HCT116 (cell line): Measurements from ENCODE around the gene DHX40. TPM values are rescaled to one million over a fixed set of nuclear protein-coding genes. Genes with fewer than 3 reads are reported as not detected.
A peak's percentile ranks its signal among the peaks of the same experiment; 100 is the strongest.

ENCODE experiments used
- ATAC-seq: fragments of 200-7000 bp; cut with Tn5 transposase; 2 replicates; pipeline ENCODE4 v1.9.1; 2020; ENCODE audit warnings: mild to moderate bottlenecking, moderate library complexity
- BruUV-seq: library from RNA; stranded (reverse); fragments of 400-500 nt; replicated peaks from 2 replicates; lab custom pipeline; 2021; lab: Mats Ljungman, UMichigan
- CTCF ChIA-PET: fragments of 300-600 bp; sonication (Branson Sonifier 250); formaldehyde crosslinking; loops from one replicate; lab custom pipeline; 2021; ENCODE audit warnings: antibody characterized with exemption; lab: Charles Lee
- POLR2A ChIA-PET: fragments of 300-600, 350-600 bp; sonication (Branson Sonifier 250); formaldehyde crosslinking; loops from one replicate; lab custom pipeline; 2021; ENCODE audit warnings: antibody characterized with exemption; lab: Charles Lee
- RAD21 ChIA-PET, 2 experiments: fragments of 300-600 bp; sonication (Branson Sonifier 250); formaldehyde crosslinking; loops; one replicate each; lab custom pipeline; 2023; ENCODE audit warnings: low total read pairs in 2 of 2; ENCODE audit not compliant: uncharacterized antibody in 2 of 2, unreplicated experiment in 2 of 2, low non-redundant PET in 1 of 2; lab: Charles Lee
- DNase-seq: peaks from one replicate; pipeline ENCODE4 v3.0.0-alpha.2; 2010; ENCODE audit warnings: low read depth, low spot score
- H2AFZ ChIP-seq: fragments of 200-600 bp; shearing (Covaris generic), sonication (generic); 2 replicates; pipeline ENCODE4 v1.6.1; 2017; ENCODE audit warnings: low read depth, mixed run types, mixed read lengths, antibody characterized with exemption, low read length; ENCODE audit not compliant: poor library complexity, severe bottlenecking
- H3K27ac ChIP-seq: 2 replicates; pipeline ENCODE4 v1.5.1; 2012; ENCODE audit warnings: low read depth, low read length
- H3K27me3 ChIP-seq: fragments of 200-600 bp; sonication (generic); 2 replicates; pipeline ENCODE4 v1.6.1; 2016; ENCODE audit warnings: mixed run types, low read length, mixed read lengths; ENCODE audit not compliant: insufficient read depth
- H3K36me3 ChIP-seq, 2 experiments: fragments of 200-500 bp in 1 of 2; fragments of 200-600 bp in 1 of 2; sonication (Bioruptor generic) in 1 of 2; sonication (generic) in 1 of 2; 2 replicates each; pipeline versions ENCODE4 v1.5.1 to v1.6.1; 2014 to 2016; ENCODE audit warnings: low read length in 2 of 2, inconsistent platforms in 1 of 2, mixed read lengths in 1 of 2, mixed run types in 1 of 2; ENCODE audit not compliant: insufficient read depth in 2 of 2, control insufficient read depth in 1 of 2
- H3K4me1 ChIP-seq, 2 experiments: fragments of 200-600 bp in 1 of 2; sonication (generic) in 1 of 2; 2 replicates each; pipeline versions ENCODE4 v1.5.1 to v1.6.1; 2012 to 2017; ENCODE audit warnings: low read length in 2 of 2, inconsistent platforms in 1 of 2, mild to moderate bottlenecking in 1 of 2, mixed read lengths in 1 of 2, mixed run types in 1 of 2, moderate library complexity in 1 of 2; ENCODE audit not compliant: insufficient read depth in 2 of 2, control insufficient read depth in 1 of 2
- H3K4me2 ChIP-seq: fragments of 200-600 bp; sonication (generic); 2 replicates; pipeline ENCODE4 v1.6.1; 2017; ENCODE audit warnings: mixed run types, low read length, mixed read lengths
- H3K4me3 ChIP-seq, 2 experiments: fragments of 200-600 bp in 1 of 2; sonication (generic) in 1 of 2; replicated peaks in 1 of 2; 2 replicates each; pipeline ENCODE4 v1.5.1; 2011 to 2016; ENCODE audit warnings: low read length in 2 of 2, control low read depth in 1 of 2, low read depth in 1 of 2, mild to moderate bottlenecking in 1 of 2, mixed read lengths in 1 of 2, mixed run types in 1 of 2
- H3K79me2 ChIP-seq: fragments of 200-600 bp; sonication (generic); 2 replicates; pipeline ENCODE4 v1.6.1; 2017; ENCODE audit warnings: mild to moderate bottlenecking, mixed run types, low read length, moderate library complexity, mixed read lengths; ENCODE audit not compliant: insufficient read depth
- H3K9ac ChIP-seq: fragments of 200-600 bp; sonication (generic); 2 replicates; pipeline ENCODE4 v1.6.1; 2016; ENCODE audit warnings: low read length, mixed read lengths
- H3K9me2 ChIP-seq: fragments of 200-600 bp; sonication (generic), shearing (Covaris generic); 2 replicates; pipeline ENCODE4 v1.6.1; 2017; ENCODE audit warnings: mixed run types, mild to moderate bottlenecking, moderate library complexity; ENCODE audit not compliant: insufficient read depth
- H3K9me3 ChIP-seq, 2 experiments: fragments of 200-500 bp in 1 of 2; fragments of 200-600 bp in 1 of 2; sonication (Bioruptor generic) in 1 of 2; sonication (generic) in 1 of 2; 2 replicates each; pipeline ENCODE4 v1.6.1; 2014 to 2017; ENCODE audit warnings: low read length in 2 of 2, mixed read lengths in 2 of 2, inconsistent platforms in 1 of 2, low read depth in 1 of 2, mild to moderate bottlenecking in 1 of 2, mixed run types in 1 of 2, moderate library complexity in 1 of 2; ENCODE audit not compliant: control insufficient read depth in 1 of 2, insufficient read depth in 1 of 2
- H4K20me1 ChIP-seq: fragments of 200-600 bp; sonication (generic), shearing (Covaris generic); 2 replicates; pipeline ENCODE4 v1.6.1; 2017; ENCODE audit warnings: mixed run types, mild to moderate bottlenecking, moderate library complexity; ENCODE audit not compliant: insufficient read depth
- ATF3 ChIP-seq: IDR thresholded peaks from 2 replicates; pipeline ENCODE4 v1.6.1; 2012
- CBX3 ChIP-seq: IDR thresholded peaks from 2 replicates; pipeline ENCODE4 v1.6.1; 2012; ENCODE audit warnings: low read depth
- CEBPB ChIP-seq: IDR thresholded peaks from 2 replicates; pipeline ENCODE4 v1.6.1; 2012; ENCODE audit warnings: low read depth
- ELF1 ChIP-seq: IDR thresholded peaks from 2 replicates; pipeline ENCODE4 v1.6.1; 2012; ENCODE audit warnings: low read depth, borderline replicate concordance
- FOSL1 ChIP-seq: IDR thresholded peaks from 2 replicates; pipeline ENCODE4 v1.6.1; 2012; ENCODE audit warnings: low read depth
- MAX ChIP-seq: IDR thresholded peaks from 2 replicates; pipeline ENCODE4 v1.6.1; 2012
- POLR2A ChIP-seq: IDR thresholded peaks from 2 replicates; pipeline ENCODE4 v1.7.0; 2011; ENCODE audit warnings: borderline replicate concordance; ENCODE audit not compliant: insufficient read depth, insufficient read length; ENCODE audit errors: extremely low read depth
- RAD21 ChIP-seq: IDR thresholded peaks from 2 replicates; pipeline ENCODE4 v1.6.1; 2012; ENCODE audit warnings: low read depth, mild to moderate bottlenecking
- SP1 ChIP-seq: IDR thresholded peaks from 2 replicates; pipeline ENCODE4 v1.6.1; 2012; ENCODE audit warnings: low read depth
- SRF ChIP-seq: IDR thresholded peaks from 2 replicates; pipeline ENCODE4 v1.6.1; 2012; ENCODE audit warnings: low read depth
- TCF7L2 ChIP-seq: IDR thresholded peaks from 2 replicates; pipeline ENCODE4 v1.7.0; 2011; ENCODE audit warnings: borderline replicate concordance, inconsistent platforms; ENCODE audit not compliant: insufficient read depth, insufficient read length; ENCODE audit errors: extremely low read depth
- YY1 ChIP-seq: IDR thresholded peaks from 2 replicates; pipeline ENCODE4 v1.6.1; 2011; ENCODE audit warnings: low read length, low read depth, moderate library complexity, mild to moderate bottlenecking; ENCODE audit not compliant: insufficient replicate concordance; ENCODE audit errors: extremely low read depth
- ZBTB33 ChIP-seq: IDR thresholded peaks from 2 replicates; pipeline ENCODE4 v1.6.1; 2011; ENCODE audit warnings: mild to moderate bottlenecking, low read length, moderate library complexity; ENCODE audit not compliant: insufficient replicate concordance; ENCODE audit errors: extremely low read depth
- intact Hi-C: fragments of 100-400 bp; cut with micrococcal nuclease; formaldehyde crosslinking; loops from 2 replicates; pipeline ENCODE4 v1.10.0; 2022
- total RNA-seq: library from RNA; stranded (reverse); gene quantifications from one replicate; pipeline ENCODE4 v1.2.1, GENCODE V29; 2021; ENCODE audit not compliant: unreplicated experiment

Gene DHX40
- total RNA-seq, 1 experiment from 2014 or later: 58.7 TPM

GRCh38 chr17:59643159-59644140 lies 78.0 kb downstream of the DHX40 start:
- Histone ChIP-seq H3K27ac (no peak overlapping the region), H3K9me2 (no peaks in the 10 kb centered on the region), H3K9ac (no peak overlapping the region), H3K4me2 (no peak overlapping the region), H3K79me2 (peaks cover 100% of the 10 kb centered on the region), H3K4me1 (peaks cover 8 to 10% of the 10 kb centered on the region in 2 experiments; a peak in 2 of 4 replicates), H2AFZ (no peak overlapping the region), H3K4me3 (no peak overlapping the region), H3K36me3 (peaks cover 33 to 36% of the 10 kb centered on the region in 2 experiments; a peak in 3 of 4 replicates), H3K9me3 (no peaks in the 10 kb centered on the region), H3K27me3 (no peaks in the 10 kb centered on the region), H4K20me1 (peaks cover 65% of the 10 kb centered on the region)
- intact Hi-C loops: no loop called here
- no peak for DNase-seq
- ChIA-PET POLR2A (interaction anchor here (2.3 kb wide), 1 partner anchor 24 kb away, joined by 8 read pairs; the partner anchor contains the start of gene CLTC), CTCF (no interaction called here), RAD21 (no interaction called here)
- TF ChIP-seq TCF7L2 (no peak), POLR2A (no peak), FOSL1 (no peak), YY1 (no peak), SP1 (no peak), RAD21 (no peak), CEBPB (no peak), MAX (no peak), ATF3 (no peak), SRF (no peak), CBX3 (no peak), ELF1 (no peak), ZBTB33 (no peak)
- no TSS peak for BruUV-seq
- ATAC-seq: peak; percentile 58
